Activated naive CD8-positive, alpha-beta T cell treated with anti-CD3 and anti-CD28 coated beads, Interleukin-2, amount 50 U/mL, for 16 hours (primary cell): ENCODE measurements around the gene MAN1A1.
"Not testable (repeated sequence)": the region's sequence is repeated elsewhere in the genome, so short reads cannot be mapped to it uniquely, and the experiment has no call there.

Source experiments
- DNase-seq: peaks from one replicate; pipeline ENCODE4 v3.0.0-alpha.2; 2020; ENCODE audit warnings: low read depth, low spot score

The MAN1A1 gene

DNA sequence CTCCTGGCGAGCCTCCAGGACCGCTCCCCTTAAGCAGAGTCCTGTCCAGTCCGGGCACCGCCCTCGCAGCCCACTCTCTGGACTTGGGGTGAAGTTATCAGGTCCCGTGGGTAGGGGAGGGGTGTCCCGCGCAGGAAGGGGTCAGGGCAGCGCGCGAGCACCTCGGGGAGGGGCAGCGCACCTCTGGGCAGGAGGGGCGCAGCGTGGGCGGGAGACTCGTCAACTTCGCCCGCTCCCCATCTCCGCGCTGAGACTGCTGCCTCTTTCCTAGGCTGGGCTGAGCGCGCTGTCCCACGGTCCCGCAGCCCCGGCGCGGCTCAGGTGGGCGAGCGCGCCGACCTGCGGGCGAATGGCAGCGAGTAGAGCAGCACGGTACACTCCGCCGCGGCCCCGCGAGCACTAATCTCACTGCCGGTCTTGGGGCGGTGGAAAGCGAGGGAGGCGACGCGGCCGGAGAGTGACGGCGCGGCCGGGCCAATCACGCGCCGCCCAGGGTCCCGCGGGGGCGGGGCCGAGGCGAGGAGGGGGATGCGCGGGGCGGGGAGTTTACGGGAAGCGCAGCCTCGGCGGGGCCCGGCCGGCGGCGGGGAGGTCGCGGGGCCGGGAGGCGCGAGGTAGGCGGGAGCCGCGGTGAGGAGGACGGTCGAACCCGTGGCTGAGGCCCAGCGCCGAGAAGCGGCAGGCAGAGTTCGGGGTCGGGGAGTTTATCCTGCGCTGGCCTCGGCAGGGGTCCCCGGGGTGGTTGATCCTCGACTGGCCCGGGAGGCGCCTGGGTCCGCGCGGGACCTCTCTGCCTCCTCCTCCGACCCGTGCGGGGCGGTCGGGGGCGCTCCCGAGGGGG is at the start of gene MAN1A1:
Gene MAN1A1 (minus strand): TSS at position 401 of the 841 bp plus-strand sequence. CDS start 696 bp downstream, outside the sequence.
- peak; percentile 77 for DNase-seq

DNA sequence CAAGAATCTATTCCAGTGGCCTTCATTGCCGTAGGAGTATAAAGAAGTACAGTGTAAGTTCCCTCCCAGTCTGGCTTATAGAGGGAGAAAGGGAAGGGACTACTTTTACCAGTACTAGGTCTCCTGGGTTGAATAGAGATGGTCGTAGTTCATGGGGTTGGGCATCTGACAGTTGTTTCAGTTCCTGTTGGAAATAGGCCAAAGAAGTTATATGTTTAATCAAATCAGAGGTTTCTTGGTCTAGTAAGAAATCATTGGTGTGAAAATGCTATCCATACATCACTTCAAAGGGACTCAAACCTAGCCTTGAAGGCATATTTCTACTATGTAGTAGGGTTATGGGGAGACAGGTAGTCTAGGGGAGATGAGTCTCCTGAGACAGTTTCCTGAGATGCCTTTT is 45.6 kb upstream of the MAN1A1 start:
- no peak for DNase-seq

DNA sequence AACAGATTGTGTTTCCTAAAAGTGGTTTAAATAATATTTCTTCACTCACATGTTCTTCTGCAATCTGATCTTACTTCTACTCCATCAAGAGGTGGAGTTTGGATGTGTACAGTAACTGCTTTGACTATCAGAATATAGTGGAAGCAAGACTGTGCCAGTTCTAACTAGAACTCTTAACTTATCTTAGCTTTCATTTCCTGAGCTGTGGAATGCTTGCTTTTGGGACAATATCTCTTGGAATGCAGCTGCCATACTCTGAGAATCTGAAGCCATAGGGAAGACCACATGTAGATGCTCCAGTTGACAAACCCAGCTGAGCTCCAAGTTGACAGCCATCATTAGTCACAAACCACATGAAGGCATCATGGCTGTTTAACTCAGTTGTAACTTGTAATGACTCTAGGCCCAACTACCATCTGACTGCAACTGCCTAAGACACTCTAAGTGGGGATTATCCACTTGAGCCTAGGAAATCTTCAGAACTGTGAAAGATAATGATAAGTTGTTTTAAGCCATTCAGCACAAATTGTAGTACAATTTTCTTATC is 40.8 kb upstream of the MAN1A1 start:
- DNase-seq = no peak

DNA sequence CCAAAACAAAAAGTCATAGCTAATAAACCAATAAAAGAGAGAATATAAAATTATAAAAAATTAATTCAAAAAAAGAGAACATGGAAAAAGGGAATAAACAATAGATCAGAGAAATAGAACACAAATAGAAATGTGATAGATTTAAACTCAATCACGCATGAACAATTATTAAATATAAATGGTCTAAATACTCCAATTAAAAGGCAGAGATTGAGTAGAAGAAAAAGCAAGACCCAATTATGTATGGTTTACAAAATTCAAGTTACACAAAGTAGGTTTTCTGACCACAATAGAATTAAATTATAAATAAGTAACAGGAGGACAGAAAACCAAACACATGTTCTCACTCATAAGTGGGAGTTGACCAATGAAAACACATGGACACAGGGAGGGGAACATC is 36.4 kb upstream of the MAN1A1 start:
- DNase-seq = no peak

DNA sequence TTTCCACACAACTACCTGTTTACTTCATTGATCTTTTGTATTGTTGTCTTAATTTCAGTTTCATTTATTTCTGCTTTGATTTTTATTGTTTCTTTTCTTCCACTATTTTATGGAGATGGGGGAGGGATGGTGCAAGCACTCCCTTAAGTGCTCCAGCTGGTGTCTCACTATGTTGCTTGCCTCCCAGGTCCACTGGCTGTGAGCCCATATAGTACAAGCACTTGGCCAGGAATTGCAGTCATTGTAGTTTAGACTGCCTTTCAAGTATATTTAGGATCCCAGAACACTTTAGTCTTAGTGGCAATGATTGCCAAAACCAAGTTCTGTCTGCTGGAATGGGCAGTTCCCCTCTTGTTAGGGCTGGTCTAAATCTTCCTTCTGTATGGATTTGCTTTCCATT is 34.9 kb upstream of the MAN1A1 start:
- no peak for DNase-seq

DNA sequence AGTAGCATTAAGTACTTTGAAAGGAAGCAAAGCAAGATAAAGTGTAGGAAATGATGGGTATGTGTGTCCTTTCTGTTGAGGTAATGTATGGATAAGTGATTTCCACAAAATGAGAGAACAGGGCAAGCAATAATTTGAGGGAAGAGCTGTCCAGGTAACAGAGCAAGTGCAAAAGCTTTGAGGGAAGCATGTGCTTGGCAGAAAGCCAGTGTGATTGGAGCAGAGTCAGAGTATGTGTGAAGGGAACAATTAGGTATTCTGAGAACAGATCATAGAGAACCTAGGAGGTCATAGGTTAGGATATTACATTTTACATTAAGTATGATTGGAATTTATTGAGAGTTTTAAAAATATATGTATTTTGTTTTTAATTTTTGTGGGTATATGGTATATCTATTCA is 30.2 kb upstream of the MAN1A1 start:
- no peak for DNase-seq

DNA sequence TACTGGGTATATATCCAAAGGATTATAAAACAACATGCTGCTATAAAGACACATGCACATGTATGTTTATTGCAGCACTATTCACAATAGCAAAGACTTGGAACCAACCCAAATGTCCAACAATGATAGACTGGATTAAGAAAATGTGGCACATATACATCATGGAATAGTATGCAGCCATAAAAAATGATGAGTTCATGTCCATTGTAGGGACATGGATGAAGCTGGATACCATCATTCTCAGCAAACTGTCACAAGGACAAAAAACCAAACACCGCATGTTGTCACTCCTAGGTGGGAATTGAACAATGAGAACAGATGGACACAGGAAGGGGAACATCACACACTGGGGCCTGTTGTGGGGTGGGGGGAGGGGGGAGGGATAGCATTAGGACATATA is 27.5 kb upstream of the MAN1A1 start:
- not testable (repeated sequence) for DNase-seq

DNA sequence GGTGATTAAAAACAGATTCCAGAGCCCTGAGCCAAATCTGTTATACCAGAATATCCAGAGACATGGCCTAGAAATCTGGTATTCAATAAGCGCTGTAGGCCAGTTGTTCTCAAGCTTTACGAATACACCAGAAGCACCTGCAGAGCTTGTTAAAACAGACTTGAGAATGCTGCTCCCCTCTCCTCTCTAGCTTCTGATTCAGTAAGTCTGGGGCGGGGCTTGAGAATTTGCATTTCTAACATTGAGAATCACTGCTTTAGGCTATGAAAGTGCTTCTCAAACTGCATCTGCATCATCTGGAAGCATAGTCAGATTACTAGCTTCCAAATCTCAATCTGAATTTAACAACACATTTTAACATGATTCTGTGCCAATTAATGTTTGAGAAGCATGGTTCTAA is 20.5 kb upstream of the MAN1A1 start:
- no peak for DNase-seq

DNA sequence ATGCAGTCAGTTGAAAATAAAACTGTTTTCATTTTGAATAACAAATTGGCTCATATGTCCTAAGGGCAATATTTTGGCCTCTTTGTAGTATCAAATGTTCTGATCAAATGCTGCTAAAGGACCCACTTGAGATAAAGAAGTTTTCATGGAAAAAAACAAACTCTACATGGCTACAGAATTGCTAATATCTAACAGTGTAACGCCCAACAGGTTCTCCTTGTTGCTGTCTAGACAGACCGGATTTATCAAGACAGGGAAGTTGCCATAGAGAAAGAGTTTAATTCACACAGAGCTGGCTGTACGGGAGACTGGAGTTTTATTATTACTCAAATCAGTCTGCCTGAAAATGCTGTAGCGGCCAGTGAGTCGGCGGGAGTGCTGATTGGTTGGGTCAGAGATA is 19.4 kb upstream of the MAN1A1 start:
- DNase-seq = no peak

DNA sequence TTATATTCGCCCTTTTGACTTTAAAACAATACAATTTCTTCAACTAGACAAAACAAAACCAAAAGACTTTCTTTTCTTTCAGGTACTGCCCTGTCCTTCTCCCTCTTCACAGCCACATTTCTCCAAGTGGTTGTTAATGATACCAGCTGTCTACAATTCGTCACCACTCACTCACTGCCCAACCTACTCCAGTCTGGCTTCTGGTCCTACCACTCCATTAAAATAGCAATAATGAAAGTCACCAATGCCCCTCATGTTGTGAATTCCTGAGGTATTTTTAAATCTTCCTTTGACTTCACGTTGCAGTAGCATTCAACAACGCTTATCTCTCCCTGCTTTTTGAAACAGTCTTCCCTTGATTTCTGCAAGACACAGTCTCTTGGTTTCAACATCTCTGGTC is 11.6 kb upstream of the MAN1A1 start:
- no peak for DNase-seq

DNA sequence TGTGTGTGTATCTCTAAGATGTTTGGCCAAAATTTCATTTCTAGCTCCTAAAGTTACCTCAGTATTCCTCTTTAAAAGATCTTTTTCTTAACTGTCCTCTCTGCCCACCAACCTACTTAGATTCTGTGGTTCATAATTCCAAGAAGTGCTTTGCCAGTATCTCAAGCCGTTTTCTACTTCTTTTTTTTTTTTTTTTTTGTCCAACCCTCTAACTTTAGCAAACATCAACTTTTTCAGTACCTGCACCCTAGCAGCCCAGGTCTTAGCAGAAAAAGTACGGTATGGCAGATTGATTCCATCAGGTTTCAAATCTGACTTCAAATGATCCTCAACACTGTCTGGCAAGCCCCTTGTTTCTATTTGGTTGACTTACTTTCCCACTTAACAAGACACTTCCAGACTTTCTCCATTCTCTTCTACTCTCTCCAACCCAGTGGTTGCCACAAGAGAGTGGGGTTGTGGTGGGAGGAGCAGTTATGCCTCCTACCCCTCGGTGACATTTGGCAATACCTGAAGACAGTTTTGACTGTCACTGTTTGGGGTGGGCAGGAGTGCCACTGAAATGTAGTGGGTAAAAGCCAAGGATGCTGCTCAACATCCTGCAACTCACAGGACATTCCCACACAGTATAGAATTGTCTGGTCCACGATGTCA is 10.8 kb upstream of the MAN1A1 start:
- no peak for DNase-seq

DNA sequence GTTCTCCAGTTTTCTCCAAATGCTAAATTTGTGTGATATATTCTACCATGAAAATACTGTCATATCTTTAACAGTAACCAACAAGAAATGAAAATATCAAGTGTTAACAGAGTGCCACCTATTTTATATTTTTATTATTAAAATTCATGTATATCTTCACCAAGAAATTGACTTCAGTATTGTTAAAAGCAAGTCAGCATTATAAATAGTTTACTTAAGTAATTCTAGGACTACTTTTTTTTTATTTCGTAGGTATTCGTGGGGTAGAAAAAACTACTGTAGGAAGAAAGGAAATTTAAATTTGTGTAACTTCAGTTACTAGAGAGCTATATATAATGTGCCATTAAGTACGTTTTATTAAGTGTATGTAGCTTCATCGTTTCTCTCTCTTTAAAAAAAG is 6.3 kb upstream of the MAN1A1 start:
- no peak for DNase-seq

DNA sequence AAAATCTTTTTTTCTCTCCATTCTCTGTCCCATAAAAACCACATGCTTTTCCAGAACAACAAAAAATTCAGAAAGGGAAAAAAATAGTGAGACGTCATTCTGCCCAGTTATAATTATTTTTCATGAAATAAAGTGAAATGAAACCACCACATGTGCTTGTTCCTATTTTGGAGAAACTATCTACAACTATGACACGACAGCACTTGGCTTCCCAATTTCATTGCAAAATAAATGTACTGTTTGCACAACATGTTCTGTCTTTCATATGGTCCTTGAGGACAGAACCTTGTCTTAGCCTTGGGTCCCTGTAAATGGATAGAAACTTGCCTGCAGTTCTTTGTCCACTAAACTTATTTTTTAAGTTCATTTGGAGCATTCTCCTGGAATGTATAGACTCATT is 5.6 kb upstream of the MAN1A1 start:
- no peak for DNase-seq

DNA sequence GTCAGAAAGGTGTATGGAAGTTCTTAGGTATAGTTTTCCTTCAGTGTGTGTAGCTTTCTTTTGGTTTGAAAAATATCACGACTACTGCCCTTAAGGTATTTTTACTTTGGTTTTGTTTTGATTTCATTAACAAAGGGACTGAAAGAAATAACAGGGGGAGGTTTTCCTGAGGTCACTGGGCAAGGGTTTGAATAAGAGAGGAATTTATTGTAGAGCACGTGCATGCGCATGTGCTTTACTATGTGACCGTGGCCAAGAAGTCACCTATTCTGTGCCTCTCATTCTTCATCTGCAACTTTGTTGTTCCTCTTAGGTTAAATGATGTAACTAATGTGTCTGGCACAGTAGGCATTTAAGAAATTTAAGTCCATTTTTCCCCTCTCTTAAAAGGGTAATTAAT is 4.1 kb upstream of the MAN1A1 start:
- no peak for DNase-seq

DNA sequence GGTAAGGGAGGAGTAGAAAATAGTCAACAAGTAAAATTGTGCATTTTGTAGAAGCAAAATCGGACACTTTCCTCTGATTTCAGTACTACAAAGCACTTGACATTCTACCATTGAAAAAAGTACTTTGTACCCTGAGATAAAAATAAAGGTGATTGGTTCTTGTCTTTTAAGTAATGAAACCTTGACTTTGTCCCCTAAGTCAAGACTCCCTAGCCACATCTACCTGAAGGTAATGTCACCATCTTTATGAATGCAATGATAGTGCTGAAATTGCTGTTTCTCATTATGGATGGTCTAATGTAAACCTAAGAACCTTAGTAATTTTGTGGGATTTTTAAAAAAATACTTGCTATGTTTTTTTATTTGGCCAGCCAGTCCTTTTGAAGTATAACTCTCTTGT is 2.4 kb upstream of the MAN1A1 start:
- no peak for DNase-seq

DNA sequence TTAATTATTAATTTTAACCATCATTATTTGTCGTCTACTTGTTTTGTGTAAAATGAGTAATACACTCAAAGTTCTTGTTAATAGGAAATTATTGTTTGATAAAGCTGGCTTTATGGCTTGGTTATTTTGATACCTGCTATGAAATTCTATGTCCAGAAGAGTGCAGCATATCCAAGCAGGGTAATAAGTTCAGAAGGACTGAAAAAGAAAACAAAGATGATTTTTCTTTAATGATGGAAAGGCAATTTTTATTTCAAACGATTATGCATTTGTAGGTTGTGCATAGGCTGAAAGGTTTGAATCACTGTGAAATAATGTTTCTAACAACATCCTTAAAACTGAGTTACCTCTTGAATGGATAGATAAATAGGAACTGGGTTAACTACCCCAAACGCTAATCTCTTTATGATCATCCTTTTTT is 1.4 kb upstream of the MAN1A1 start:
- no peak for DNase-seq

DNA sequence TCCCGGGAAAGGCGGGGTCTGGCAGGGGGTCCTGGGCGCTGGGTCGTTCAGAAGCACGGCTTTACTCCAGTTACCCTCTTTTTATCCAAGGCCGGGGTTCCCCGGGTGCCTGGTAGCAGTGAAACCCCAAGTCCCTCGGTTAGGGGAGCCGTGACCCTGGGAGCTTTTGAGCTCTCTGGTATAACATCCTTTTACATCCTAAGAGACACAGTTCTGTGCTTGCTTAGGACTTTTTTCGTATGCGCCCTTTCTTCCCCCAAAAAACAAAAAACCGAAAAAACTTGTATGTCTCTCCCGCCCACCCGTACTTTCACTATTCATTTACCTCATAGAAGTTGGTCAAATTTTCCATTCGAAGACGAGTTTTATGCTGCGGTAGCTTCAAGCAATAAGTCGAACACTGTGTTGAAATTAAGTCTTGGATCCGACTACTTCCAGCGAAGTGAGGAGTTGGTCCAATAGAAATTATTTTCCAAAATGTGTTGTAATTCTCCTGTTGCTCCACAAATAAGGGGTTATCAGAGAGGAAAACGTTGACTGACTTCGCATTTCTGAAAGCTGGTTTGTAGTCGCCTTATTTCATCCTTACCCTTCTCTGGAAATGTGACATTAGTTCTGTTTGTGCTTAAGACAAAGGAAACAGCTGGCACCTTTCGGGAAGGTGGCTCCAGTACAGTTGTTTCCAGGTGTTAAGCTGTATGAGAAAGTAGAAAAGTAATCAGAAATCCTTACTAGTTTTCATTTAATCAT is 816 bp upstream of the MAN1A1 start:
- peak; percentile 28 for DNase-seq

DNA sequence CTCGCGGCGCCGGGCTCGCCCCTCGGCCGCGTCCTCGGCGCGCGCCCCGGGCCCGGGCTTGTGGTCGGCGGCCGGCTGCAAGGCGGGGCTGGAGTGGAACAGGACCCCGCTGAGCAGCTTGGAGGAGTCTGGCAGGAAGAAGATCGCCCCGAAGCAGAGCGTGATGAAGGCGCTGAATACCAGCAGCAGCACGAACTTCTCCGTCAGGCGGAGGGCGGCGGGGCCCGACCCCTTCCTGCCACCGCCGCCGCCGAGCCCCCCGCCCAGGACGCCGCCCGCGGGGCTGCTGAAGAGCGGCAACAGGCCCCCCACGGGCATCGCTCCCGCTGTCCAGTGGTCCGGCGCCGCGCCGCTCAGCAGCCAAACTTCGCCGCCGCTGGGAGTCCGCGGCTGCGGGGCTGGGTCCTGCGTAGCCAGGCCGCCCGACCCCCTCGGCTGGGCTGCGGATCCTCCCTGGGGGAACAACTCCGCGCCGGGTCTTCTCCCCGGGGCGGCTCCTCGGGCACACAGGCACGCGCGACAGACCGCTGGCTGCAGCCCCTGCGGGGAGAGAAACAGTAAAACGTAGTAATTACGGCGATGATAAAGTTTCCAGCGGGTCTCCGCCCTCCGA is 707 bp downstream of the MAN1A1 start:
- DNase-seq = no peak

DNA sequence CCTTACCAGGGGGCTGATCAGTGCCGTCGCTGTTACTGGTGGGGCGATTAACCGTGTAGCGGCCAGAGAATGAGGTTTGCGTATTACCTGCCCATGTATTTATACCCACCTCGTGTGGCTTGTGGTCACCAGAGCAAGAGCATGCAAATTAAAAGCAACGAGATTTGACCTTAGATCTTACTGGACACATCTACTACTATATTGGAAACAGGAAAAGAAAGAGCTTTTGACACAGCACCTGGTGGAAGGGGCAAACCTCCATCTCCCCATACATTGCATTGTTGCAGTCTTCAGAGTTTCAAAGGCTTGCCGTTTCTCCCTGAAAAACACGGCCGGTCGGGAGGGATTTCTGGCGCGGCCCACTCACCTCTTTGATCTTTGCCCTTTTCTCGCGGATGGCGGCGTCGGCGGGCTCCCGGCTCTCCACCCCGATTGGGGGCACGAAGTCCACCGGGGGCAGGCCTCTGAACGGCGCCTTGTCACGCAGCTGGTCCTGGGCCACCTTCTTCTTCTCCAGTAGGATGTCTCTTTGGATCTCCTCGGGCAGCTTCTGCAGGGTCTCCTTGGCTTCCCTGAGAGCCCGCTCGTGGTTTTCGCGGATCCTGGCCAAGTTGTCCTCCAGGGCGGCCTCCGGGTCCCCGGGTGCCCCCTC is 1.3 kb downstream of the MAN1A1 start:
- DNase-seq = no peak

DNA sequence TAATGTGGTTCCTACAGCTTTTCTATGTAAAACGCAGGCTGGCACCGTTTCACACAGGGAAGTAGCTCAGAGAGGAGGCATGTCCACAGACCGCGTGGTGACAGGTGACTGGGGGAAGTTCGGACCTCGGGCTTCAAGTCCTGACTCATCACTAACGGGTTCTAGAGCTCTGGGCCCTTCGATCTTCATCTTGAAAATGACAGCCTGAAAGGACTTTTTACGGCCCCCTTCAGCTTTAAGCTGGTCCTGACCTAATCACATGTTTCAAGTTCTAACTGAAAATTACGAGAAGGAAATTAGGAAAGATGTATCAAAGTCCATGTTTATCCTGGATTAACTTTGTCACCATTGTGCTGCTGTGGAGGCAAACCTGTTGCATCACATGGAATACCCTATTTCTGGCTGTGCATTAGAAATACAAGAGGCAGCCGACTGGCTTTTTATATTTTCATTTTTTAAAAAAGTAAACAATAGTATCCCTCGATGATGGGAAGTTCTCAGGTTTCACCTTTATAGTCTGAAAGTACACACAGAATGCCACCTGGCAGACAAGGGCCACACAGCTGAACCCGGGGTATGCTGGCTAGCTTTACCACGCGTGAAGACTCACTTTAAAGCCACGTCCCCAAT is 2.0 kb downstream of the MAN1A1 start:
- DNase-seq = no peak

DNA sequence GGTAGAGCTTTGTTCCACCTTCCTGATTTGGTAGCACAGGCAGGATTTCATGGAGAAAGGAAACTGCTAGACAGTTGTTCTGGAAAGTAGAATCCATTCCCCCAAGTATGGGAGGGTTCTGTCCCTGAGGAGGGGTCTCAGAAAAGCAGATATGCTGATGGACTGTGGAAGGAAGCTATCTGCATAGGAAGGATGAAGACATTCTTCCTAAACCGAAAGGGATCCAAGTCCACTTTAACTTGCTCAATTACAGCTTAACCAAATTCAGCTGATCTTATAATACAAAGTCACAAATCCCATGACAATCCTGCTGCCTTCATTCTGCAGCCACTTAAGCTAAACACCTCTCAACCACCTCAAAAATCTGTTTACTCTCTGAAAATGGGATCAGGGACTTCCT is 2.6 kb downstream of the MAN1A1 start:
- no peak for DNase-seq
